ENCODE measurements around the gene ANXA5. TPM values are rescaled to one million over a fixed set of nuclear protein-coding genes. Genes with fewer than 3 reads are reported as not detected.

ANXA5 gene
- total RNA-seq, 1 experiment from 2014 or later: 222 TPM

DNA sequence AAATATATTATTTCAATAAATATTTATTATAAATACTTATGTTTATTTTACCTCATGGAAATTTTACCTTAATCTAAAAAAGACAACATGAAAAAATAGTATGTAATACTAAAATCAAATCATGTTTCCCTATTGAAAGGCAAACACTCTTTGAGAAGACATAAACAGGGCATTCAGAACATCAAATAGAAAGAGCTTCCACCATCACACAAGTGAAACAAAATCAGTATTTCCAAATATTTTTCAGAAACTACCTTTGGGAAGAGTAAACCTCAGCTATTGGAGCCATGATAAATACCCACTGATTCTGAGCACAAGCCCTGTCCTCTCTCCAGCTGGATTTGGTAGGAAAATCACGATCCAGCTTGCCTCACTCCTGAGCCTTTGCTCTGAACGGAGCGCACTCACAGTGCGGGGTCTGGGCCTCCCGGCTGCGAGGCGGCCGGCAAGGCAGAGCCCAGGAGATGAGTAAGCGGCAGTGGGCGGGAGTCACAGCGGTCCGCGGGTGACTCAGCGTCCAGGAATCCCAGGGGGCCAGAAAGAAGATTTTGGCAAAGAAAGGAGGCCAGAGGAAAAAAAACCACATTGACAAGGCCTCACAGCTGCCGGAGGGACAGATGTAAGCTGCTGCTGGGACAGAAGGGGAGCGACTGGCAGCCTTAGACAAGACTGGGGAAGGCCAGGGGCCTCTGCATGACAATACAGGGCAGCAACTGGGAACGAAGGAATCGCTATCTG, 14.7 kb upstream of the ANXA5 start:
- intact Hi-C loops (cut with micrococcal nuclease; ENCODE audit: unreplicated experiment) (no loop called here), in situ Hi-C loops (cut with HindIII; ENCODE audit: low pct_unique_long_range_greater_than_20kb, low sequenced_read_pairs) (no loop called here)
- no peaks in the 10 kb centered on the region; the same call in 1 of the 2 replicates for H3K4me1 ChIP-seq (ENCODE audit: control insufficient read depth, insufficient read depth, low read length)
- H3K9me3 ChIP-seq (ENCODE audit: control insufficient read depth, insufficient read depth, low read depth, low read length): no peaks in the 10 kb centered on the region
- no peaks in the 10 kb centered on the region for H3K27me3 ChIP-seq (ENCODE audit: control insufficient read depth, insufficient read depth, low read length)
- peak overlapping the region; percentile 78 for H3K27ac ChIP-seq (ENCODE audit: low read length)
- no peaks in the 10 kb centered on the region for H3K36me3 ChIP-seq (ENCODE audit: control insufficient read depth, insufficient read depth, low read length)
- POLR2A ChIA-PET: no interaction called here
- TF ChIP-seq TCF7L2 (IDR thresholded peaks at IDR 0.05; ENCODE audit: low read depth, low read length) (no peak), POLR2AphosphoS5 (IDR thresholded peaks at IDR 0.05; ENCODE audit: low read depth, low read length) (no peak), REST (IDR thresholded peaks at IDR 0.05; ENCODE audit: insufficient read depth in 1 of 2, low read depth in 2 of 2, low read length in 1 of 2) (no peak), SIN3A (IDR thresholded peaks at IDR 0.05; ENCODE audit: borderline replicate concordance, insufficient read depth, low read depth, low read length) (no peak)
- TF ChIP-seq, protein P1, sequence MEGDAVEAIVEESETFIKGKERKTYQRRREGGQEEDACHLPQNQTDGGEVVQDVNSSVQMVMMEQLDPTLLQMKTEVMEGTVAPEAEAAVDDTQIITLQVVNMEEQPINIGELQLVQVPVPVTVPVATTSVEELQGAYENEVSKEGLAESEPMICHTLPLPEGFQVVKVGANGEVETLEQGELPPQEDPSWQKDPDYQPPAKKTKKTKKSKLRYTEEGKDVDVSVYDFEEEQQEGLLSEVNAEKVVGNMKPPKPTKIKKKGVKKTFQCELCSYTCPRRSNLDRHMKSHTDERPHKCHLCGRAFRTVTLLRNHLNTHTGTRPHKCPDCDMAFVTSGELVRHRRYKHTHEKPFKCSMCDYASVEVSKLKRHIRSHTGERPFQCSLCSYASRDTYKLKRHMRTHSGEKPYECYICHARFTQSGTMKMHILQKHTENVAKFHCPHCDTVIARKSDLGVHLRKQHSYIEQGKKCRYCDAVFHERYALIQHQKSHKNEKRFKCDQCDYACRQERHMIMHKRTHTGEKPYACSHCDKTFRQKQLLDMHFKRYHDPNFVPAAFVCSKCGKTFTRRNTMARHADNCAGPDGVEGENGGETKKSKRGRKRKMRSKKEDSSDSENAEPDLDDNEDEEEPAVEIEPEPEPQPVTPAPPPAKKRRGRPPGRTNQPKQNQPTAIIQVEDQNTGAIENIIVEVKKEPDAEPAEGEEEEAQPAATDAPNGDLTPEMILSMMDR (IDR thresholded peaks at IDR 0.05): no peak
- peak overlapping the region; percentile 28 to 56 for H3K4me3 ChIP-seq (ENCODE audit: low read depth in 2 of 2, low read length in 2 of 2)
- BruUV-seq (replicated peaks): no TSS peak
- ATAC-seq (peak; percentile 100), DNase-seq (ENCODE audit: low read depth, low spot score) (no peak)
- CTCF ChIA-PET: no interaction called here

DNA sequence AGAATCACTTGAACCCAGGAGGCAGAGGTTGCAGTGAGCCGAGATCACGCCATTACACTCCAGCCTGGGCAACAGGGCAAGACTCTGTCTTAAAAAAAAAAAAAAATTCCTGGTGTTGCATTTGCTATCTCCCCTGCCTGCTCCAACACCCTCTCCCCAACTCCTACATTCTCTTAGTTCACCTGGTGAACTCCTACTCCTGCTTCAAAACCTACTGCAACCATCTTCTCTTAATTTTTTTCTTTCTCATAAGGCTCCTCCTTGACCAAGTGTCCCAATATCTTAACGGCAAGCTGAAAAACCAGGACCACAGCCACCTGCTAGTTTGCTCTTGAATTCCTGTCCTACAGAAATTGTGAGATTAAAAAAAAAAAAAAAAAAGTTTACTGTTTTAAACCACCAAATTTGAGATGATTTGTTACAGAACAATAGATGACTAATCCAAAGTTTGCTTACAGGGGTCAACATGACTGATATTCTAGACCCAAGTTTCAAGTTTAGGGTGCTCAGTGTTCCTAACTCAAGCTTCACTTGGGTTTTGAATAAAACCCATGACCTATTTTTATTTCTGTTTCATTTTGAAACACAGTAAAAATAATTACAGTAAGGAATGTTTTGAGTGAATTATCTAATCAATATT, 13.1 kb upstream of the ANXA5 start:
- Histone ChIP-seq H3K27ac (ENCODE audit: low read length) (no peak overlapping the region), H3K4me3 (ENCODE audit: low read depth in 2 of 2, low read length in 2 of 2) (no peak overlapping the region), H3K36me3 (ENCODE audit: control insufficient read depth, insufficient read depth, low read length) (no peaks in the 10 kb centered on the region), H3K27me3 (ENCODE audit: control insufficient read depth, insufficient read depth, low read length) (no peaks in the 10 kb centered on the region), H3K4me1 (ENCODE audit: control insufficient read depth, insufficient read depth, low read length) (no peaks in the 10 kb centered on the region; the same call in 1 of the 2 replicates), H3K9me3 (ENCODE audit: control insufficient read depth, insufficient read depth, low read depth, low read length) (no peaks in the 10 kb centered on the region)
- DNase-seq (ENCODE audit: low read depth, low spot score): no peak
- BruUV-seq (replicated peaks): no TSS peak
- ChIA-PET POLR2A (interaction anchor here (0.7 kb wide), 1 partner anchor 96 kb away, joined by 7 read pairs; no protein-coding TSS in a partner anchor), CTCF (no interaction called here)
- no peak for ATAC-seq
- TF ChIP-seq SIN3A (IDR thresholded peaks at IDR 0.05; ENCODE audit: borderline replicate concordance, insufficient read depth, low read depth, low read length) (no peak), POLR2AphosphoS5 (IDR thresholded peaks at IDR 0.05; ENCODE audit: low read depth, low read length) (no peak), REST (IDR thresholded peaks at IDR 0.05; ENCODE audit: insufficient read depth in 1 of 2, low read depth in 2 of 2, low read length in 1 of 2) (no peak), TCF7L2 (IDR thresholded peaks at IDR 0.05; ENCODE audit: low read depth, low read length) (no peak)
- TF ChIP-seq, protein P1 (IDR thresholded peaks at IDR 0.05): no peak
- intact Hi-C loops (cut with micrococcal nuclease; ENCODE audit: unreplicated experiment) (no loop called here), in situ Hi-C loops (cut with HindIII; ENCODE audit: low pct_unique_long_range_greater_than_20kb, low sequenced_read_pairs) (no loop called here)
